ENCODE measurements around the gene MCRS1.
A peak's percentile ranks its signal among the peaks of the same experiment; 100 is the strongest.
"Not testable (repeated sequence)": the region's sequence is repeated elsewhere in the genome, so short reads cannot be mapped to it uniquely, and the experiment has no call there.

MCRS1 gene

DNA sequence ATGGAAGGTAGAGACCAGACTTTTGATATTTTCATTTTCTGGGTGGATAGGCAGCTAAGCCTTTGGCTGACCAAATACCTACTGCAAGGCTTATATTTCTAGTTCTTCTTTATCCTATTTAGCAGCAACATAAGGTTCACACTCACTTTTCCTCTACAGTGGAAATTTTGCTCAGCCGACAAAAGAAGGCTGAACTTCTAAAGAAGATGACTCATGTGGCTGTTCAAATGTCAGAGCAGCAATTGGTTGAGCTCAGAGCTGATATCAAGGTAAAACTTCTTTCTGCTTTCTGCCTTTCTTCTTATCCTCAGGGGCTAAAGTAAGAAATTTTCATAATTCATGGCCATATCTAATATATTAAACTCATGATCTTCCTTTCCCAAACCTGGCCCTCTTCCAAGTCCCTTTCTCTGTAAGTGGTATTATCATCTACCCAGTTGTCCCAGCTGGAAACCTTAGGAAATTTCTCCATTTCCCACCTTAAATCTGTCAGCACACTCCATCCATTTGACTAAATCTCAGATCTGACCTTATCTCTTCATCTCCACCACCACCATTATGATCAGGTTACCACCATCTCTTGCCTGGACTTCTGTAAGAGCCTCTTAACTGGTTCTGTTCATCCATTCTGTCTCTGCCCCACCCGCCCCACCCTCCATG, 48.9 kb downstream of the MCRS1 start:
- DNase-seq (ENCODE audit: low read depth), result no peak

DNA sequence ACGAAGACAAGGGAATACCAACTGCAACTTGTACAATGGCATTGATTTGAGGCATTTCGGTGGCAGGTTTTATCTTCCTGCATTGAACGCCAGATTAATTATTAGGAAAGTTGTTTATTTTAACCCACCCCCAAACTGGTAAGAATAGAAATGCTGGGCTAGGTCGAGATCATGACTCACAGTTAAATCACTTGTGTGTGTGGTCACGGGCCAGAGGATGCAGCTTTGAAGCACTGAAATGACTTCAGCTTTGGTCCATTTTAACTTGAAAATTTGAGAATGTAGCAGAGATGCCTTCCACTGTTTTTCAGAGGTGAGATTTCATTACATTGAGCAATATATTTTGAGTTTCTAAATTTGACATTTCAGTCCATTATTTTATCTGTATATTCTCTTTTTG, 52.7 kb downstream of the MCRS1 start:
- peak; percentile 52 for DNase-seq (ENCODE audit: low read depth)

DNA sequence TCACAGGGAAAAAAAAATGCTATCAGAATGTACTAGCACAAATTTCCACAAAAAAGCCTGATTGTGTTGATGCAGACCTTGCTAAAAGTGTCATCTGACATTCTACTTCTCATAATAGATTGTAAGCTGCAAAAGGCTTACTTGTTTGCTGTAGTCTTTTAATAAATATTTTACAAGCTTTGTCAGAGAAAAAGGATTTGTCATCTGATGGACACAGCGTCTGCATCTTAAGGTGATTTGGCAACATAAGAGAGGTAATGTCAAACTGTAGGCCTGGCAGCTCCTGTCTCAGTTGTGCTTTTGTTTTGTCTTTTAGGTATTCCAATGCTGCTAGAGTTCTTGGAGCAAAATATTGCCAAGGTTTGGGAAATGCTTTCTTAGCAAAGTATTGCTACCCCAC, 55.4 kb downstream of the MCRS1 start:
- no peak for DNase-seq (ENCODE audit: low read depth)

DNA sequence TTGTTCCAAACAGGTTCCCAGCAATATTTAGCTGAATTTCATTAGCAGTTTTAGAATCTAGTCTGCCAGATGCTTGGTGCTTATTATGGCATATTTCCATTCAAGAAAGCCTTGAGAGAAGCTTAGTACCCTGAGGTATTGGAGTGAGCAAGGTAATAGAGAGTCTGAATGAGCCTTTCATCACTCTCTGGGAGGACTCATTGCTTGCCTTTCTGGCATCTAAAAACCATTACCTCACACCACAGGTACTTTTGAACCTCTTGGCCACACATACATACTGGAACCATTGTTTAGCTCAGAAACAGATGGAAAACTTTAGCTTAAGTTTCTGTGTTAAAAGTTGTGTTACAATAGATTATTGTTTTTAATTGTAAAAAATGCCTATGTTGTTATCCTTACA, 56.5 kb downstream of the MCRS1 start:
- DNase-seq (ENCODE audit: low read depth), result no peak

DNA sequence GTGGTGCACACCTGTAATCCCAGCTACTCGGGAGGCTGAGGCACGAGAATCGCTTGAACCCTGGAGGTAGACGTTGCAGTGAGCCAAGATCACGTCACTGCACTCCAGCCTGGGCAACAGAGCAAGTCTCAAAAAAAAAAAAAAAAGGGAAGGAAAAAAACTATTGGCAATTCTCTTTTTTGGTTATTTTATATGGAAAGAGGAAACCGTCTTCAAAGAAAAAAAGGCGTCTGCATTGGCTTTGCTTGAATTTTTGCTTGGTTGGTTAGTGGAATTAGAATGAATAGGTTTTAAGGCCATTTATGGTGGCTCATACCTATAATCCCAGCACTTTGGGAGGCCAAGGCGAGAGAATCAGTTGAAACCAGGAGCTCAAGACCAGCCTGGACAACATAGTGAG, 58.3 kb downstream of the MCRS1 start:
- DNase-seq (ENCODE audit: low read depth), result not testable (repeated sequence)
